Activated CD8-positive, alpha-beta T cell treated with anti-CD3 and anti-CD28 coated beads for 36 hours (primary cell): ENCODE measurements around the gene RAB11FIP4. TPM values are rescaled to one million over a fixed set of nuclear protein-coding genes. Genes with fewer than 3 reads are reported as not detected.

Source experiments
- ATAC-seq: fragments of 200-7000 bp; cut with Tn5 transposase; one replicate; pipeline ENCODE4 v1.10.0; 2021; ENCODE audit warnings: mild to moderate bottlenecking, moderate library complexity
- CTCF ChIA-PET: fragments of 350-600 bp; sonication (Branson Sonifier 250); formaldehyde crosslinking; loops from one replicate; lab custom pipeline; 2021; ENCODE audit warnings: antibody characterized with exemption; lab: Charles Lee
- POLR2A ChIA-PET: fragments of 350-600 bp; sonication (Branson Sonifier 250); formaldehyde crosslinking; loops from one replicate; lab custom pipeline; 2021; ENCODE audit warnings: antibody characterized with exemption; lab: Charles Lee
- DNase-seq: peaks from one replicate; pipeline ENCODE4 v3.0.0-alpha.2; 2020
- H3K27ac Mint-ChIP-seq: one replicate; pipeline ENCODE4 v1.8.0; 2021; ENCODE audit warnings: mild to moderate bottlenecking, mixed read lengths
- H3K27me3 Mint-ChIP-seq: one replicate; pipeline ENCODE4 v1.8.0; 2021; ENCODE audit warnings: mixed read lengths
- H3K36me3 Mint-ChIP-seq: one replicate; pipeline ENCODE4 v1.8.0; 2021; ENCODE audit warnings: low read depth, mixed read lengths
- H3K4me1 Mint-ChIP-seq: one replicate; pipeline ENCODE4 v1.8.0; 2021; ENCODE audit warnings: low read depth, mixed read lengths
- H3K4me3 Mint-ChIP-seq: one replicate; pipeline ENCODE4 v1.8.0; 2021; ENCODE audit warnings: mild to moderate bottlenecking, moderate library complexity, mixed read lengths
- H3K9me3 Mint-ChIP-seq: one replicate; pipeline ENCODE4 v1.8.0; 2021; ENCODE audit warnings: mixed read lengths
- intact Hi-C: fragments of 100-400 bp; cut with micrococcal nuclease; formaldehyde crosslinking; loops from one replicate; pipeline ENCODE4 v1.10.0; 2022
- total RNA-seq, 2 experiments: library from RNA; stranded (reverse); gene quantifications; one replicate each; pipeline ENCODE4 v1.2.3, GENCODE V29; 2021
- TF ChIP-seq, protein P1 (sequence below): fragments of 200-600 bp; IDR thresholded peaks from one replicate; pipeline ENCODE4 v1.8.0; 2022; ENCODE audit warnings: antibody characterized with exemption, mild to moderate bottlenecking

RAB11FIP4 gene
- total RNA-seq, 2 experiments from 2014 or later = 38.2 to 39.1 TPM

DNA sequence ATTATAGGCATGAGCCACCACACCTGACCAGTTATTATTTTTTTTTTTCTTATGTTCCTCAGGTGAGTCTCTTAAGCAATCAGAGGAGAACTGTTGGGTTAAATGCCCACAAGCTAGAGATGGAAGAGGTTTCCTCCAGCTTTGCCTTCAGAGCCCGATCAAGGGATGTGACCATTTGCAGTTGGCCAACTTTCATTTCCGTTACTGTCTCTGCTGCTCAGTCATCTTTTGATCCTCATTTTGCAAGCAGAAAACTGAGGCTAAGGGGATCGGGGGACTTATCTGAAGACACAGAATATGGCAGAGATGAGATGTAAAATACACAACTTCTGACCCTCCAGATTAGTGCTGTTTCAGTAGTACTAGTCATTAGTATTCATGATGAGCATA, 188.8 kb downstream of the RAB11FIP4 start:
- intact Hi-C loops = no loop called here
- Mint-ChIP-seq H3K4me1 (peaks cover 5% of the 10 kb centered on the region), H3K27ac (no peak overlapping the region), H3K36me3 (no peaks in the 10 kb centered on the region), H3K4me3 (no peak overlapping the region), H3K27me3 (no peaks in the 10 kb centered on the region), H3K9me3 (no peaks in the 10 kb centered on the region)
- ChIA-PET CTCF (interaction anchor here (0.9 kb wide), 1 partner anchor 263 kb away, joined by 3 read pairs; no protein-coding TSS in a partner anchor), POLR2A (no interaction called here)
- ATAC-seq (no peak), DNase-seq (no peak)
- TF ChIP-seq, protein P1, sequence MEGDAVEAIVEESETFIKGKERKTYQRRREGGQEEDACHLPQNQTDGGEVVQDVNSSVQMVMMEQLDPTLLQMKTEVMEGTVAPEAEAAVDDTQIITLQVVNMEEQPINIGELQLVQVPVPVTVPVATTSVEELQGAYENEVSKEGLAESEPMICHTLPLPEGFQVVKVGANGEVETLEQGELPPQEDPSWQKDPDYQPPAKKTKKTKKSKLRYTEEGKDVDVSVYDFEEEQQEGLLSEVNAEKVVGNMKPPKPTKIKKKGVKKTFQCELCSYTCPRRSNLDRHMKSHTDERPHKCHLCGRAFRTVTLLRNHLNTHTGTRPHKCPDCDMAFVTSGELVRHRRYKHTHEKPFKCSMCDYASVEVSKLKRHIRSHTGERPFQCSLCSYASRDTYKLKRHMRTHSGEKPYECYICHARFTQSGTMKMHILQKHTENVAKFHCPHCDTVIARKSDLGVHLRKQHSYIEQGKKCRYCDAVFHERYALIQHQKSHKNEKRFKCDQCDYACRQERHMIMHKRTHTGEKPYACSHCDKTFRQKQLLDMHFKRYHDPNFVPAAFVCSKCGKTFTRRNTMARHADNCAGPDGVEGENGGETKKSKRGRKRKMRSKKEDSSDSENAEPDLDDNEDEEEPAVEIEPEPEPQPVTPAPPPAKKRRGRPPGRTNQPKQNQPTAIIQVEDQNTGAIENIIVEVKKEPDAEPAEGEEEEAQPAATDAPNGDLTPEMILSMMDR = no peak

DNA sequence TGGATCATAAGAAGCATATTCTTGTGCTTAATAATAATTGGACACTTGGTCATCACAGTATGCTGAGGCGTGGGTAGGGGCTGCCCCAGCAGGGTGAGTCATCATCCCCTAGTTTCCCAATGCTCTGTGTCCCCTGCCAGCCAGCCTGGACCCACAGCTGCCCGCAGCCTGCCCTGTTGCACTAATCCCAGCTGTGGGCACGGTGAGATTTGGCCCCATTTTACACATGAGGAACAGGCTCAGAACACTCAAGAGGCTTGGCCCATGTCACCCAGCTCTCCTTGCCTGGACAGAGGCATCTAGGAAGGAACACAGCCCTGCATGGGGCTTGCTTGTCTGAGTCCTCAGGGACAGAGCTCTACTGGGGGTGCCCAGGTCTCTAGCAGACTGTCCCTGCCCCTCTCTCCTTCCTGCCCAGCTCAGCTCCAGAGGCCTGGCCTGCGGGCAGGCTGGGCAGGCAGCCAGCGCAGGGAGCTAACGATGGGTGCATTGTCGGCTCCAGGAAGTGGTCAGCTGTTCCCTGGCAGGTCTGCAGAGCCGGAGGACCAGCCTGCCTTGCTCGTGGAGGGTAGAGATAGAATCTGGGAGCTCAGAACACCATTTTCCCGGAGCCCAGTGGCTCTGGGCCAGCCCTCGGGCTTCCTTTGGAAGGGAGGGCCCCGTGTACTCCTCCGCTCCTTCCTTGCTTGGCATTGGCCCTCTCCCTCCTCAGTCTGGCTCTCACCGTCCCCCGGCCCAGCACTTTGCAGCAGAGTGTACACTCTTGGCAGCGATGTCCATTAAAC, 189.4 kb downstream of the RAB11FIP4 start:
- intact Hi-C loops = no loop called here
- H3K4me3 Mint-ChIP-seq = no peak overlapping the region
- H3K9me3 Mint-ChIP-seq = no peaks in the 10 kb centered on the region
- H3K4me1 Mint-ChIP-seq = peaks cover 5% of the 10 kb centered on the region
- CTCF ChIA-PET = interaction anchor here (0.9 kb wide), 1 partner anchor 262 kb away, joined by 3 read pairs; no protein-coding TSS in a partner anchor
- TF ChIP-seq, protein P1 = no peak
- POLR2A ChIA-PET = no interaction called here
- no peaks in the 10 kb centered on the region for H3K36me3 Mint-ChIP-seq
- no peak overlapping the region for H3K27ac Mint-ChIP-seq
- H3K27me3 Mint-ChIP-seq = no peaks in the 10 kb centered on the region
- ATAC-seq (peak; percentile 27), DNase-seq (no peak)

DNA sequence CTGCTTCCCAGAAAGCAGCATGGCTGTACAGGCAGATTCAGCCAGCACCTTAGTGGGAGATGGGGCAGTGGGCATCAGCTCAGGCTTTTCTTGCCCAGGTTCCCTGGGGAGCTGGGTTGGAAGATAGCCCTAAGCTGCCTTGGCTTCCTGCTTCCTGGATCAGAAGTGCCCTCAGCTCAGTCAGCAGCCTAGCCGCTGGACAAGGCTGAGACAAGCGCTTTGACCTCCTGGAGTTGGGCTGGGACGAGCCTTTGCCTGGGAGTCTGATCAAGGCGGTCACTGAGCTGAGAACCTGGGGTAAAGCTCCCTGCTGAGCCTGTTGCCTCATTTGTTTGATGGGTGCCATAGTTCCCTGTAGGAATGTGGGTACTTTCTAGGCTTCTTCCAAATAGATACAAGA, 190.0 kb downstream of the RAB11FIP4 start:
- Mint-ChIP-seq H3K27ac (no peak overlapping the region), H3K27me3 (no peaks in the 10 kb centered on the region), H3K36me3 (no peaks in the 10 kb centered on the region), H3K4me3 (no peak overlapping the region), H3K4me1 (peaks cover 5% of the 10 kb centered on the region), H3K9me3 (no peaks in the 10 kb centered on the region)
- TF ChIP-seq, protein P1 = no peak
- no peak for ATAC-seq
- ChIA-PET CTCF (interaction anchor here (0.8 kb wide), 1 partner anchor 20 kb away, joined by 3 read pairs; no protein-coding TSS in a partner anchor), POLR2A (no interaction called here)
- no peak for DNase-seq
- intact Hi-C loops = no loop called here

DNA sequence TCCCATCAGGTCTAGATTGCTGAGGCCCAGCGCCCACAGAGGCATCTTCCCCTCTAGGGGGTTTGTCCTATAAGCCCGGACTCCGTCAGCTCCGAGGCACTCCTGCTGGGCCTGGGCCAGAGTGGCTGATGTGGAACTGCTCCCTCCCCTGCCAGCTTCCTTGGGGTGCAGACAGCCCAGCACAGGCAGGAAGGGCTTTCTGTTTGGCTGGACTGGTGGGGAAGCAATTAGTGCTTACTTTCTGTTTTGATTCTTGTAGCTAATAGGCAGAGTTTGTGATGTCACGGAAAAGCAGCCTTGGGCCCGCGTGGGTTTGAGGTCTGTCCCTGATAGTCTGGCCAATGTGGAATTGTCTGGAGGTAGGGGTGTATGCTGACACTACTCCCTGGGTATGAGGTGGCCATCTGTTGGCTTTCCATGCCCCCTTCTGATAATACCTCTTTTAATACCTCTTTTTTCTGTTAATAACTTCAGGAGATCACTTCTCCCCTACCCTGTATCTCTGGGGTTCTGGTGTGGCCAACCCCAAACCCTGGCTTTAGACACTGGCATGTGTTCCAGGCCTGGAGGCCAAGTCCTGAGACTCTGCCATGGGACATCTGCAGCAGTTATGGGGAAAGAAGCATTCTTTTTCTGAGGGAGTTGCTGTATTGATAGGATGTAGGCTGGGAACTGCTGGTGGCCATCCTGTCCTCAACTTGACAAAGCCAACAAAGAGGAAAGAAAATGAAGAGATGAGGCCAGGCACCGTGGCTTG, 190.9 kb downstream of the RAB11FIP4 start:
- ATAC-seq (no peak), DNase-seq (peak; percentile 19)
- Mint-ChIP-seq H3K9me3 (no peaks in the 10 kb centered on the region), H3K36me3 (no peaks in the 10 kb centered on the region), H3K27me3 (no peaks in the 10 kb centered on the region), H3K4me1 (peaks cover 5% of the 10 kb centered on the region), H3K27ac (no peak overlapping the region), H3K4me3 (no peak overlapping the region)
- POLR2A ChIA-PET = no interaction called here
- CTCF ChIA-PET = interaction anchor here (0.8 kb wide), 1 partner anchor 21 kb away, joined by 3 read pairs; no protein-coding TSS in a partner anchor
- TF ChIP-seq, protein P1 = no peak
- intact Hi-C loops = no loop called here
